WTC11 (cell line): Measurements from ENCODE around the gene KCNMA1. TPM values are rescaled to one million over a fixed set of nuclear protein-coding genes. Genes with fewer than 3 reads are reported as not detected.

Experiments used
- ATAC-seq: fragments of 200-7000 bp; cut with Tn5 transposase; 2 replicates; pipeline ENCODE4 v1.10.0; 2021; ENCODE audit warnings: mild to moderate bottlenecking, moderate library complexity
- CTCF ChIA-PET: fragments of 300-600 bp; sonication (Branson Sonifier 250); formaldehyde crosslinking; loops from one replicate; lab custom pipeline; 2021; ENCODE audit warnings: antibody characterized with exemption; lab: Charles Lee
- POLR2A ChIA-PET: fragments of 350-600 bp; sonication (Branson Sonifier 250); formaldehyde crosslinking; loops from one replicate; lab custom pipeline; 2021; ENCODE audit warnings: antibody characterized with exemption; lab: Charles Lee
- DNase-seq: peaks from one replicate; pipeline ENCODE4 v3.0.0; 2021; ENCODE audit warnings: low spot score
- H3K27ac Mint-ChIP-seq: 2 replicates; pipeline ENCODE4 v1.8.0; 2021; ENCODE audit warnings: mixed read lengths
- H3K27me3 Mint-ChIP-seq: 2 replicates; pipeline ENCODE4 v1.8.0; 2021; ENCODE audit warnings: low read depth, mild to moderate bottlenecking, moderate library complexity, mixed read lengths
- H3K36me3 Mint-ChIP-seq: 2 replicates; pipeline ENCODE4 v1.8.0; 2021; ENCODE audit warnings: mixed read lengths
- H3K4me1 Mint-ChIP-seq: 2 replicates; pipeline ENCODE4 v1.8.0; 2022; ENCODE audit warnings: mixed read lengths
- H3K4me3 Mint-ChIP-seq: 2 replicates; pipeline ENCODE4 v1.8.0; 2021; ENCODE audit warnings: mild to moderate bottlenecking, moderate library complexity, mixed read lengths
- H3K9me3 Mint-ChIP-seq: 2 replicates; pipeline ENCODE4 v1.8.0; 2021; ENCODE audit warnings: mixed read lengths
- EMX1 ChIP-seq: fragments of 250-450 bp; sonication (Bioruptor Pico); IDR thresholded peaks from 2 replicates; pipeline ENCODE4 v1.8.0; 2021; ENCODE audit warnings: mild to moderate bottlenecking
- ESRRA ChIP-seq: sonication (generic); formaldehyde crosslinking; IDR thresholded peaks from 2 replicates; pipeline ENCODE4 v1.8.1; 2022; ENCODE audit warnings: mild to moderate bottlenecking, missing genetic modification reagents, borderline replicate concordance
- FOXJ3 ChIP-seq: sonication (generic); formaldehyde crosslinking; IDR thresholded peaks from 2 replicates; pipeline ENCODE4 v1.9.0; 2021; ENCODE audit warnings: missing genetic modification reagents, mild to moderate bottlenecking, borderline replicate concordance
- FOXP1 ChIP-seq: sonication (generic); formaldehyde crosslinking; IDR thresholded peaks from 2 replicates; pipeline ENCODE4 v1.8.0; 2022; ENCODE audit warnings: missing genetic modification reagents, mild to moderate bottlenecking, moderate library complexity, borderline replicate concordance
- GTF2I ChIP-seq: fragments of 250-450 bp; sonication (Bioruptor Pico); conservative IDR thresholded peaks from 2 replicates; pipeline ENCODE4 v1.4.0; 2021; ENCODE audit warnings: mild to moderate bottlenecking
- NFE2L1 ChIP-seq: sonication (generic); formaldehyde crosslinking; IDR thresholded peaks from 2 replicates; pipeline ENCODE4 v1.8.1; 2023; ENCODE audit warnings: missing genetic modification reagents
- NFYB ChIP-seq: sonication (generic); formaldehyde crosslinking; conservative IDR thresholded peaks from 2 replicates; pipeline ENCODE4 v1.8.0; 2022; ENCODE audit warnings: low read depth, missing genetic modification reagents
- PRRX2 ChIP-seq: fragments of 250-450 bp; sonication (Bioruptor Pico); IDR thresholded peaks from 2 replicates; pipeline ENCODE4 v1.8.0; 2021; ENCODE audit warnings: mild to moderate bottlenecking
- SOX15 ChIP-seq: fragments of 250-450 bp; sonication (Bioruptor Pico); IDR thresholded peaks from 2 replicates; pipeline ENCODE4 v1.9.0; 2021; ENCODE audit warnings: mild to moderate bottlenecking
- SP1 ChIP-seq: sonication (generic); formaldehyde crosslinking; conservative IDR thresholded peaks from 2 replicates; pipeline ENCODE4 v1.8.1; 2022; ENCODE audit warnings: missing genetic modification reagents
- TP53 ChIP-seq: sonication (generic); formaldehyde crosslinking; IDR thresholded peaks from 2 replicates; pipeline ENCODE4 v1.8.1; 2023; ENCODE audit warnings: mild to moderate bottlenecking, missing genetic modification reagents
- ZNF232 ChIP-seq: sonication (generic); formaldehyde crosslinking; IDR thresholded peaks from 2 replicates; pipeline ENCODE4 v1.8.0; 2022; ENCODE audit warnings: mild to moderate bottlenecking, missing genetic modification reagents
- total RNA-seq: library from RNA; stranded (reverse); gene quantifications from 3 replicates; pipeline ENCODE4 v1.2.3, GENCODE V29; 2021
- TF ChIP-seq, protein P1 (sequence below): sonication (generic); formaldehyde crosslinking; IDR thresholded peaks from 2 replicates; pipeline ENCODE4 v1.8.0; 2023; ENCODE audit warnings: missing genetic modification reagents, mild to moderate bottlenecking, borderline replicate concordance
- TF ChIP-seq, protein P2 (sequence below): sonication (generic); formaldehyde crosslinking; IDR thresholded peaks from 2 replicates; pipeline ENCODE4 v1.8.1; 2022; ENCODE audit warnings: low read depth, mild to moderate bottlenecking, moderate library complexity, missing genetic modification reagents, borderline replicate concordance
- TF ChIP-seq, protein P3 (sequence below): fragments of 250-450 bp; sonication (Bioruptor Pico); IDR thresholded peaks from 2 replicates; pipeline ENCODE4 v1.9.0; 2021; ENCODE audit warnings: mild to moderate bottlenecking
- TF ChIP-seq, protein P4 (sequence below): sonication (generic); formaldehyde crosslinking; conservative IDR thresholded peaks from 2 replicates; pipeline ENCODE4 v1.8.1; 2022; ENCODE audit warnings: mild to moderate bottlenecking, missing genetic modification reagents
- TF ChIP-seq, protein P5 (sequence below): sonication (generic); formaldehyde crosslinking; IDR thresholded peaks from 2 replicates; pipeline ENCODE4 v1.8.0; 2022; ENCODE audit warnings: missing genetic modification reagents
- TF ChIP-seq, protein P6 (sequence below): fragments of 200-600 bp; IDR thresholded peaks from 2 replicates; pipeline ENCODE4 v1.8.0; 2022; ENCODE audit warnings: antibody characterized with exemption
- TF ChIP-seq, protein P7 (sequence below): sonication (generic); formaldehyde crosslinking; IDR thresholded peaks from 2 replicates; pipeline ENCODE4 v1.8.0; 2023; ENCODE audit warnings: missing genetic modification reagents

KCNMA1 gene
- total RNA-seq, 1 experiment from 2014 or later: 7.3 TPM

DNA sequence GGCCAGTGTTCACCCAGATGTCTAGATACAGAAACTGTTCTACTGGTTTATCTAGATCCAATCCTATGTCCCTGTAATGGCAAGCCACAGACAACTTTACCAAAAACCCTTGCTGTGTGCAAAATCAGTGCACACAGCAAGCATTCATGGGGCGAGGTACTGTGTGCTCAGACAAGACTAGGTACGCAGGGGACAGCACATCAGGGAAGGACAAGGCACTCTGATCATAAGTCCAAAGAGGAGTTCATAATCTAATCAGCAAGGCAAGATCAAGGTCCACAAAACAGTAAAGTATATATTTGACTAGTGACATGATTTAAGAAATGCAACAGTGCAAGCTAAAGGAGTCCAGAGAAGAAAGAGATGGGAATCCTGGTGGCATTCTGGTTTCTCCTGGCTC lies 25.9 kb downstream of the KCNMA1 start (continued):
- TF ChIP-seq, protein P1, sequence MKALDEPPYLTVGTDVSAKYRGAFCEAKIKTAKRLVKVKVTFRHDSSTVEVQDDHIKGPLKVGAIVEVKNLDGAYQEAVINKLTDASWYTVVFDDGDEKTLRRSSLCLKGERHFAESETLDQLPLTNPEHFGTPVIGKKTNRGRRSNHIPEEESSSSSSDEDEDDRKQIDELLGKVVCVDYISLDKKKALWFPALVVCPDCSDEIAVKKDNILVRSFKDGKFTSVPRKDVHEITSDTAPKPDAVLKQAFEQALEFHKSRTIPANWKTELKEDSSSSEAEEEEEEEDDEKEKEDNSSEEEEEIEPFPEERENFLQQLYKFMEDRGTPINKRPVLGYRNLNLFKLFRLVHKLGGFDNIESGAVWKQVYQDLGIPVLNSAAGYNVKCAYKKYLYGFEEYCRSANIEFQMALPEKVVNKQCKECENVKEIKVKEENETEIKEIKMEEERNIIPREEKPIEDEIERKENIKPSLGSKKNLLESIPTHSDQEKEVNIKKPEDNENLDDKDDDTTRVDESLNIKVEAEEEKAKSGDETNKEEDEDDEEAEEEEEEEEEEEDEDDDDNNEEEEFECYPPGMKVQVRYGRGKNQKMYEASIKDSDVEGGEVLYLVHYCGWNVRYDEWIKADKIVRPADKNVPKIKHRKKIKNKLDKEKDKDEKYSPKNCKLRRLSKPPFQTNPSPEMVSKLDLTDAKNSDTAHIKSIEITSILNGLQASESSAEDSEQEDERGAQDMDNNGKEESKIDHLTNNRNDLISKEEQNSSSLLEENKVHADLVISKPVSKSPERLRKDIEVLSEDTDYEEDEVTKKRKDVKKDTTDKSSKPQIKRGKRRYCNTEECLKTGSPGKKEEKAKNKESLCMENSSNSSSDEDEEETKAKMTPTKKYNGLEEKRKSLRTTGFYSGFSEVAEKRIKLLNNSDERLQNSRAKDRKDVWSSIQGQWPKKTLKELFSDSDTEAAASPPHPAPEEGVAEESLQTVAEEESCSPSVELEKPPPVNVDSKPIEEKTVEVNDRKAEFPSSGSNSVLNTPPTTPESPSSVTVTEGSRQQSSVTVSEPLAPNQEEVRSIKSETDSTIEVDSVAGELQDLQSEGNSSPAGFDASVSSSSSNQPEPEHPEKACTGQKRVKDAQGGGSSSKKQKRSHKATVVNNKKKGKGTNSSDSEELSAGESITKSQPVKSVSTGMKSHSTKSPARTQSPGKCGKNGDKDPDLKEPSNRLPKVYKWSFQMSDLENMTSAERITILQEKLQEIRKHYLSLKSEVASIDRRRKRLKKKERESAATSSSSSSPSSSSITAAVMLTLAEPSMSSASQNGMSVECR (CRISPR knock-in tag): no peak
- no peak for TF ChIP-seq SOX15 (CRISPR knock-in tag)

DNA sequence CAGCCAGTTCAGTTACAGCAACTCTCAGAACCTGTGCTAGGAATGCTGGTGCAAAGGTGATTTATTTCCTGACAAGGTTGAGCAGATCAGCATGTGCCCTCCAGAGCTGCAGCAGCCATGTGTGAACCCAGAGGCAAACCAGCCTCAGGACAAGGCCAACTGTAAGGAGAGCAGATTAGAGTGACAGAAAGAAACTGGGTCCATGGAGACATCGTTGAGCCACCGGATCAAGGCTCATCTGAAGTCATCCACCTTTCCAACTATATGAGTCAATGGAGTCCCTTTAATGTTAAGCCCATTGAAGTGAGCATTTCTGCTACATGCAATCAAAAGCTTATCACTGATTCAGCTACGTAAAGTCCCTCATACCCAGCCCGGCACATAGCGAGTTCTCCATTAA lies 26.4 kb downstream of the KCNMA1 start:
- peaks cover 6% of the 10 kb centered on the region; the same call in 1 of the 2 replicates for H3K4me1 Mint-ChIP-seq
- no peaks in the 10 kb centered on the region; the same call in 1 of the 2 replicates for H3K27me3 Mint-ChIP-seq
- POLR2A ChIA-PET: no interaction called here
- no peak overlapping the region for H3K4me3 Mint-ChIP-seq
- no peaks in the 10 kb centered on the region for H3K9me3 Mint-ChIP-seq
- no peak for DNase-seq
- H3K36me3 Mint-ChIP-seq: no peaks in the 10 kb centered on the region
- TF ChIP-seq FOXP1 (CRISPR knock-in tag) (no peak), NFE2L1 (CRISPR knock-in tag) (no peak), ESRRA (CRISPR knock-in tag) (no peak)
- TF ChIP-seq, protein P2, sequence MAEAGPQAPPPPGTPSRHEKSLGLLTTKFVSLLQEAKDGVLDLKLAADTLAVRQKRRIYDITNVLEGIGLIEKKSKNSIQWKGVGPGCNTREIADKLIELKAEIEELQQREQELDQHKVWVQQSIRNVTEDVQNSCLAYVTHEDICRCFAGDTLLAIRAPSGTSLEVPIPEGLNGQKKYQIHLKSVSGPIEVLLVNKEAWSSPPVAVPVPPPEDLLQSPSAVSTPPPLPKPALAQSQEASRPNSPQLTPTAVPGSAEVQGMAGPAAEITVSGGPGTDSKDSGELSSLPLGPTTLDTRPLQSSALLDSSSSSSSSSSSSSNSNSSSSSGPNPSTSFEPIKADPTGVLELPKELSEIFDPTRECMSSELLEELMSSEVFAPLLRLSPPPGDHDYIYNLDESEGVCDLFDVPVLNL: no peak
- CTCF ChIA-PET: no interaction called here
- H3K27ac Mint-ChIP-seq: no peak overlapping the region
- ATAC-seq: no peak

DNA sequence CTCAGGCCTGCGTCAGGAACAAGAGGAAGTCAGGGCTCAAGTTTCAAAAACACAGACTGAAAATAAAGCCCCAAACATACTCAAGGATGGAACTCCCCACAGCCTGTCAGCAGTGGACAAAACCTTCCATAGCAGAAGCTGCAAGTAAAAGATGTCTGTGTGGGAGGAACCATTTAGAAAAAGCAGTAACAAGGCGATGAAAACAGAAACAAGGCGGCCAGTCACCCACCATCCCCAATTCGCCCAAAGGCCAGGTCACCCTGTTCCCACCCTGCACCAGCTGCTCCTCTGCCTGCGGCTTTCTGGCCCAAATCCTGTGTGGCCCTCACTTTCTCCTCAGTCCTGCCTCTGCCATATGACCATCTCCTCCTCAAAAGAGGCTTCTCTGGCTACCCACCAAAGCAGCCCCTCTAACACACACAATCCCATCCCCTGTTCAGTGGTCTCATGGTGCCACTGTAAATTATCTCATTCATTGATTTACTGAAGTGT lies 27.8 kb downstream of the KCNMA1 start:
- no peak for ATAC-seq
- H3K27ac Mint-ChIP-seq: no peak overlapping the region
- TF ChIP-seq, protein P3, sequence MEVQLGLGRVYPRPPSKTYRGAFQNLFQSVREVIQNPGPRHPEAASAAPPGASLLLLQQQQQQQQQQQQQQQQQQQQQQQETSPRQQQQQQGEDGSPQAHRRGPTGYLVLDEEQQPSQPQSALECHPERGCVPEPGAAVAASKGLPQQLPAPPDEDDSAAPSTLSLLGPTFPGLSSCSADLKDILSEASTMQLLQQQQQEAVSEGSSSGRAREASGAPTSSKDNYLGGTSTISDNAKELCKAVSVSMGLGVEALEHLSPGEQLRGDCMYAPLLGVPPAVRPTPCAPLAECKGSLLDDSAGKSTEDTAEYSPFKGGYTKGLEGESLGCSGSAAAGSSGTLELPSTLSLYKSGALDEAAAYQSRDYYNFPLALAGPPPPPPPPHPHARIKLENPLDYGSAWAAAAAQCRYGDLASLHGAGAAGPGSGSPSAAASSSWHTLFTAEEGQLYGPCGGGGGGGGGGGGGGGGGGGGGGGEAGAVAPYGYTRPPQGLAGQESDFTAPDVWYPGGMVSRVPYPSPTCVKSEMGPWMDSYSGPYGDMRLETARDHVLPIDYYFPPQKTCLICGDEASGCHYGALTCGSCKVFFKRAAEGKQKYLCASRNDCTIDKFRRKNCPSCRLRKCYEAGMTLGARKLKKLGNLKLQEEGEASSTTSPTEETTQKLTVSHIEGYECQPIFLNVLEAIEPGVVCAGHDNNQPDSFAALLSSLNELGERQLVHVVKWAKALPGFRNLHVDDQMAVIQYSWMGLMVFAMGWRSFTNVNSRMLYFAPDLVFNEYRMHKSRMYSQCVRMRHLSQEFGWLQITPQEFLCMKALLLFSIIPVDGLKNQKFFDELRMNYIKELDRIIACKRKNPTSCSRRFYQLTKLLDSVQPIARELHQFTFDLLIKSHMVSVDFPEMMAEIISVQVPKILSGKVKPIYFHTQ (CRISPR knock-in tag): no peak
- TF ChIP-seq, protein P4, sequence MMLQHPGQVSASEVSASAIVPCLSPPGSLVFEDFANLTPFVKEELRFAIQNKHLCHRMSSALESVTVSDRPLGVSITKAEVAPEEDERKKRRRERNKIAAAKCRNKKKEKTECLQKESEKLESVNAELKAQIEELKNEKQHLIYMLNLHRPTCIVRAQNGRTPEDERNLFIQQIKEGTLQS (CRISPR knock-in tag): no peak
- TF ChIP-seq ZNF232 (CRISPR knock-in tag) (no peak), PRRX2 (CRISPR knock-in tag) (no peak), EMX1 (CRISPR knock-in tag) (no peak), TP53 (CRISPR knock-in tag) (no peak), GTF2I (CRISPR knock-in tag) (no peak), NFYB (no peak), SP1 (CRISPR knock-in tag) (no peak), FOXJ3 (no peak)
- TF ChIP-seq, protein P5, sequence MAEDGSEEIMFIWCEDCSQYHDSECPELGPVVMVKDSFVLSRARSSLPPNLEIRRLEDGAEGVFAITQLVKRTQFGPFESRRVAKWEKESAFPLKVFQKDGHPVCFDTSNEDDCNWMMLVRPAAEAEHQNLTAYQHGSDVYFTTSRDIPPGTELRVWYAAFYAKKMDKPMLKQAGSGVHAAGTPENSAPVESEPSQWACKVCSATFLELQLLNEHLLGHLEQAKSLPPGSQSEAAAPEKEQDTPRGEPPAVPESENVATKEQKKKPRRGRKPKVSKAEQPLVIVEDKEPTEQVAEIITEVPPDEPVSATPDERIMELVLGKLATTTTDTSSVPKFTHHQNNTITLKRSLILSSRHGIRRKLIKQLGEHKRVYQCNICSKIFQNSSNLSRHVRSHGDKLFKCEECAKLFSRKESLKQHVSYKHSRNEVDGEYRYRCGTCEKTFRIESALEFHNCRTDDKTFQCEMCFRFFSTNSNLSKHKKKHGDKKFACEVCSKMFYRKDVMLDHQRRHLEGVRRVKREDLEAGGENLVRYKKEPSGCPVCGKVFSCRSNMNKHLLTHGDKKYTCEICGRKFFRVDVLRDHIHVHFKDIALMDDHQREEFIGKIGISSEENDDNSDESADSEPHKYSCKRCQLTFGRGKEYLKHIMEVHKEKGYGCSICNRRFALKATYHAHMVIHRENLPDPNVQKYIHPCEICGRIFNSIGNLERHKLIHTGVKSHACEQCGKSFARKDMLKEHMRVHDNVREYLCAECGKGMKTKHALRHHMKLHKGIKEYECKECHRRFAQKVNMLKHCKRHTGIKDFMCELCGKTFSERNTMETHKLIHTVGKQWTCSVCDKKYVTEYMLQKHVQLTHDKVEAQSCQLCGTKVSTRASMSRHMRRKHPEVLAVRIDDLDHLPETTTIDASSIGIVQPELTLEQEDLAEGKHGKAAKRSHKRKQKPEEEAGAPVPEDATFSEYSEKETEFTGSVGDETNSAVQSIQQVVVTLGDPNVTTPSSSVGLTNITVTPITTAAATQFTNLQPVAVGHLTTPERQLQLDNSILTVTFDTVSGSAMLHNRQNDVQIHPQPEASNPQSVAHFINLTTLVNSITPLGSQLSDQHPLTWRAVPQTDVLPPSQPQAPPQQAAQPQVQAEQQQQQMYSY: no peak
- TF ChIP-seq, protein P6, sequence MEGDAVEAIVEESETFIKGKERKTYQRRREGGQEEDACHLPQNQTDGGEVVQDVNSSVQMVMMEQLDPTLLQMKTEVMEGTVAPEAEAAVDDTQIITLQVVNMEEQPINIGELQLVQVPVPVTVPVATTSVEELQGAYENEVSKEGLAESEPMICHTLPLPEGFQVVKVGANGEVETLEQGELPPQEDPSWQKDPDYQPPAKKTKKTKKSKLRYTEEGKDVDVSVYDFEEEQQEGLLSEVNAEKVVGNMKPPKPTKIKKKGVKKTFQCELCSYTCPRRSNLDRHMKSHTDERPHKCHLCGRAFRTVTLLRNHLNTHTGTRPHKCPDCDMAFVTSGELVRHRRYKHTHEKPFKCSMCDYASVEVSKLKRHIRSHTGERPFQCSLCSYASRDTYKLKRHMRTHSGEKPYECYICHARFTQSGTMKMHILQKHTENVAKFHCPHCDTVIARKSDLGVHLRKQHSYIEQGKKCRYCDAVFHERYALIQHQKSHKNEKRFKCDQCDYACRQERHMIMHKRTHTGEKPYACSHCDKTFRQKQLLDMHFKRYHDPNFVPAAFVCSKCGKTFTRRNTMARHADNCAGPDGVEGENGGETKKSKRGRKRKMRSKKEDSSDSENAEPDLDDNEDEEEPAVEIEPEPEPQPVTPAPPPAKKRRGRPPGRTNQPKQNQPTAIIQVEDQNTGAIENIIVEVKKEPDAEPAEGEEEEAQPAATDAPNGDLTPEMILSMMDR: no peak
- TF ChIP-seq, protein P7, sequence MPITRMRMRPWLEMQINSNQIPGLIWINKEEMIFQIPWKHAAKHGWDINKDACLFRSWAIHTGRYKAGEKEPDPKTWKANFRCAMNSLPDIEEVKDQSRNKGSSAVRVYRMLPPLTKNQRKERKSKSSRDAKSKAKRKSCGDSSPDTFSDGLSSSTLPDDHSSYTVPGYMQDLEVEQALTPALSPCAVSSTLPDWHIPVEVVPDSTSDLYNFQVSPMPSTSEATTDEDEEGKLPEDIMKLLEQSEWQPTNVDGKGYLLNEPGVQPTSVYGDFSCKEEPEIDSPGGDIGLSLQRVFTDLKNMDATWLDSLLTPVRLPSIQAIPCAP (CRISPR knock-in tag): no peak

More for the DNA sequence above, 27.8 kb downstream of the KCNMA1 start:
- H3K27me3 Mint-ChIP-seq: no peaks in the 10 kb centered on the region; the same call in 1 of the 2 replicates
- H3K9me3 Mint-ChIP-seq: no peaks in the 10 kb centered on the region
- ChIA-PET CTCF (no interaction called here), POLR2A (interaction anchor here (1.1 kb wide), 1 partner anchor 24 kb away, joined by 5 read pairs; no protein-coding TSS in a partner anchor)
- no peaks in the 10 kb centered on the region for H3K36me3 Mint-ChIP-seq
- DNase-seq: no peak
- H3K4me3 Mint-ChIP-seq: no peak overlapping the region
- H3K4me1 Mint-ChIP-seq: peaks cover 6% of the 10 kb centered on the region; the same call in 1 of the 2 replicates
